ENCODE data around the gene THTPA. TPM values are rescaled to one million over a fixed set of nuclear protein-coding genes. Genes with fewer than 3 reads are reported as not detected.

Gene THTPA
- total RNA-seq, 4 donors from 2014 or later = 6.4 to 16.8 (median 15.2) TPM

- no peak for TF ChIP-seq POLR2A (IDR thresholded peaks at IDR 0.05)
- peak; percentile 75 to 87 (median 79) for TF ChIP-seq CTCF (IDR thresholded peaks at IDR 0.05)
- no peaks in the 10 kb centered on the region for H3K27me3 ChIP-seq
- intact Hi-C loops (cut with DNase I; ENCODE audit: low total_unique reads) = loop anchor here (5.0 kb wide), 1 partner anchor 86 kb away; no protein-coding TSS in a partner anchor
Measured at GRCh38 chr14:23562822-23563472, 6.9 kb downstream of the THTPA start.

GRCh38 chr14:23563473-23564180 is 7.6 kb downstream of the THTPA start:
- intact Hi-C loops (cut with DNase I; ENCODE audit: low total_unique reads) = loop anchor here (5.0 kb wide), 1 partner anchor 86 kb away; no protein-coding TSS in a partner anchor
- Histone ChIP-seq H3K27ac (no peak overlapping the region), H3K4me3 (no peak overlapping the region), H3K9me3 (no peaks in the 10 kb centered on the region), H3K4me1 (no peaks in the 10 kb centered on the region), H3K27me3 (no peaks in the 10 kb centered on the region), H3K36me3 (no peaks in the 10 kb centered on the region)
- TF ChIP-seq CTCF (IDR thresholded peaks at IDR 0.05) (no peak), POLR2A (IDR thresholded peaks at IDR 0.05) (no peak)
- DNase-seq = no peak

More at GRCh38 chr14:23562822-23563472, 6.9 kb downstream of the THTPA start:
- Histone ChIP-seq H3K4me3 (no peak overlapping the region), H3K4me1 (no peaks in the 10 kb centered on the region), H3K9me3 (no peaks in the 10 kb centered on the region), H3K36me3 (no peaks in the 10 kb centered on the region), H3K27ac (no peak overlapping the region)
- no peak for DNase-seq

- DNase-seq = no peak
Measured at GRCh38 chr14:23564181-23564812, 8.2 kb downstream of the THTPA start.

GRCh38 chr14:23564876-23565275 is 8.8 kb downstream of the THTPA start:
- Histone ChIP-seq H3K9me3 (no peaks in the 10 kb centered on the region), H3K4me3 (no peak overlapping the region), H3K27me3 (no peaks in the 10 kb centered on the region), H3K4me1 (no peaks in the 10 kb centered on the region), H3K27ac (no peak overlapping the region), H3K36me3 (no peaks in the 10 kb centered on the region)
- no peak for DNase-seq
- intact Hi-C loops (cut with DNase I; ENCODE audit: low total_unique reads) = loop anchor here (5.0 kb wide), 1 partner anchor 88 kb away; no protein-coding TSS in a partner anchor
- TF ChIP-seq POLR2A (IDR thresholded peaks at IDR 0.05) = no peak
- TF ChIP-seq CTCF (IDR thresholded peaks at IDR 0.05) = no peak

More at GRCh38 chr14:23564181-23564812, 8.2 kb downstream of the THTPA start:
- Histone ChIP-seq H3K4me1 (no peaks in the 10 kb centered on the region), H3K27me3 (no peaks in the 10 kb centered on the region), H3K9me3 (no peaks in the 10 kb centered on the region), H3K27ac (no peak overlapping the region), H3K4me3 (no peak overlapping the region), H3K36me3 (no peaks in the 10 kb centered on the region)
- TF ChIP-seq CTCF (IDR thresholded peaks at IDR 0.05) (no peak), POLR2A (IDR thresholded peaks at IDR 0.05) (no peak)
- intact Hi-C loops (cut with DNase I; ENCODE audit: low total_unique reads) = loop anchor here (5.0 kb wide), 1 partner anchor 87 kb away; no protein-coding TSS in a partner anchor

Measured in uterus (tissue), 4 donors.